IgD-negative memory B cell (primary cell): Measurements from ENCODE around the gene DENND4A. TPM values are rescaled to one million over a fixed set of nuclear protein-coding genes. Genes with fewer than 3 reads are reported as not detected.
"Not testable (repeated sequence)": the region's sequence is repeated elsewhere in the genome, so short reads cannot be mapped to it uniquely, and the experiment has no call there.

Experiments
- H3K27ac Mint-ChIP-seq, 3 donors: one replicate each; pipeline ENCODE4 v1.8.0; 2020 to 2022; ENCODE audit warnings: mild to moderate bottlenecking in 3 of 3, mixed read lengths in 3 of 3, moderate library complexity in 1 of 3
- H3K27me3 Mint-ChIP-seq: one replicate; pipeline ENCODE4 v1.8.0; 2021; ENCODE audit warnings: mixed read lengths
- H3K36me3 Mint-ChIP-seq: one replicate; pipeline ENCODE4 v1.8.0; 2020; ENCODE audit warnings: mild to moderate bottlenecking, mixed read lengths
- H3K4me1 Mint-ChIP-seq, 3 donors: one replicate each; pipeline ENCODE4 v1.8.0; 2020 to 2022; ENCODE audit warnings: mixed read lengths in 3 of 3, mild to moderate bottlenecking in 1 of 3
- H3K4me3 Mint-ChIP-seq, 4 donors: one replicate each; pipeline ENCODE4 v1.8.0; 2020 to 2022; ENCODE audit warnings: mild to moderate bottlenecking in 4 of 4, mixed read lengths in 4 of 4, moderate library complexity in 3 of 4
- H3K9me3 Mint-ChIP-seq, 3 donors: one replicate each; pipeline ENCODE4 v1.8.0; 2020 to 2021; ENCODE audit warnings: mixed read lengths in 3 of 3, mild to moderate bottlenecking in 1 of 3
- polyA plus RNA-seq: library from polyadenylated mRNA; unstranded; fragments of 300-500 nt; fragmentation: Illumina TruSeq; gene quantifications from one replicate; pipeline ENCODE4 v1.2.3, GENCODE V29; 2021

The DENND4A gene
- polyA plus RNA-seq, 1 donor from 2014 or later: 24.7 TPM

DNA sequence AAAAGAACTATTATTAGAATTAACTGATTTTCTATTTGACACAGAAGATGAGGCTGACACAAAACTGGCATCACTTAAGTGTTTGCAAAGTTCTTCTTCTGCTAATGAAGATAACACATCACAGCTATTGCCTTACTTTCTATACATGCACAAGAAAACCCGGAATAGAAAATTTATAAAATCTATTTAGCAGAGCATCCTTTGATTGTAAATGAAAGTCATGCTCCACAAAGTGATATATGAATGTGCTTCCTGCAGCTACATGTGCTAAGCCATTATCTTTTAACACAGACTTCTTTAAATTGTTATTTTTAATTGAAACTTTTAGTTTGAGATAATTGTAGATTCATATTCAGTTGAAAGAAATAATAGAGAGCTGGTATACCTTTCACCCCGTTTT lies 27.0 kb downstream of the DENND4A start:
- no peaks in the 10 kb centered on the region for H3K27me3 Mint-ChIP-seq
- peaks cover 37 to 51% (median 49%) of the 10 kb centered on the region in 3 donors for H3K4me1 Mint-ChIP-seq
- H3K36me3 Mint-ChIP-seq: peaks cover 4% of the 10 kb centered on the region
- peak overlapping the region in 1 of 3 donors; percentile 3 for H3K27ac Mint-ChIP-seq
- no peak overlapping the region for H3K4me3 Mint-ChIP-seq
- H3K9me3 Mint-ChIP-seq: no peaks in the 10 kb centered on the region

DNA sequence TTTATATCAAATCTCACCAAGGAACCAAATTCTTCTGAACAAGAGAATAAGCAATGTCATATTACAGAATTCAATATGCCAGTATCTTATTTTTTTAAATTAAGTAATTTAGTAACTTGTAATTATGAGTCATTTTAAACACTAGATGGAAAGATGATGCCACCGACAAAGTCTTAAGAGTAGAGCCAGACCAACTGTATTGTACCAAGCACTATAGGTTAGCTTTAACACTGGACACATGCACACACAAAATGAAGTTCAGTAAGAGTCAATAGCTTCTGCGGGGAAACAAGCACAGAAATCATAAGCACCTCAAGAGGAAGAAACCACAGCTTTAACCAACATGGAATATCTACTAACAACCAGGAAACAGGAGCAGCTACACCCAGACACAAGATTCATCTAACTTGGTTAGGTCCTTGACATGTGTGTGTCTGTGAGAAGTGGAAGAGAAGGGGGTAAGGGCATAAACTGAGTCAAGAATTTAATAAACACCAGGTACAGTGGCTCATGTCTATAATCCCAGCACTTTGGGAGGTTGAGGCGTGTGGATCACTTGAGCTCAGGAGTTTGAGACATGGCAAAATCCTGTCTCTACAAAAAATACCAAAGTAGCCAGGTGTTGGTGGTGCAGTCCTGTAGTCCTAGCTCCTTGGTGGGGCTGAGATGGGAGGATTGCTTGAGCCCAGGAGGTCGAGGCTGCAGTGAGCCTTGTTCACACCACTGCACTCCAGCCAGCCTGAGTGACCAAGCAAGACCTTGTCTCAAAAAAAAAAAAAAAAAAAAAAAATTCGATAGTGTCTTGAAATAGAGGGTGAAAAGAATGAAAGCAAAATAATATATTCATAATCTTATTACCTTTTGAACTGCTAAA lies 28.9 kb downstream of the DENND4A start:
- Mint-ChIP-seq H3K27ac (peak overlapping the region; percentile 32 to 90 (median 48)), H3K27me3 (no peaks in the 10 kb centered on the region), H3K9me3 (no peaks in the 10 kb centered on the region), H3K36me3 (peaks cover 4% of the 10 kb centered on the region), H3K4me3 (peak overlapping the region in 3 of 4 donors; percentile 25 to 82 (median 25)), H3K4me1 (peaks cover 34 to 43% (median 41%) of the 10 kb centered on the region in 3 donors)

DNA sequence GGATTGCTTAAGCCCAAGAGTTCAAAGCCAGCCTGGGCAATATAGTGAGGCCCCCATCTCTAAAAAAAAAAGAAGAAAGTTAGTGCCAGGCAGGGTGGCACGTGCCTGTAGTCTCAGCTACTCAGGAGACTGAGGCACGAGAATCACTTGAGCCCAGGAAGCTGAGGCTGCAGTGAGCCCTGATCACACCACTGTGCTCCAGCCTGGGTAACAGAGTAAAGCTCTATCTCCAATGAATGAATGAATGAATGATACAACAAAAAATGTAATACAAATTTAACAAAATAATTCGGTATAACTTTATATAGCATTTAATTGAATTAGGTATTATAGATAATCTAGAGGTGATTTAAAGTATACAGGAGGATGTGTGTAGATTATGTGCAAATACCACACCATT lies 29.7 kb downstream of the DENND4A start:
- Mint-ChIP-seq H3K9me3 (no peaks in the 10 kb centered on the region), H3K27me3 (no peaks in the 10 kb centered on the region), H3K36me3 (peaks cover 5% of the 10 kb centered on the region), H3K4me3 (peak overlapping the region in 1 of 4 donors; percentile 54), H3K4me1 (peaks cover 33 to 40% (median 36%) of the 10 kb centered on the region in 3 donors), H3K27ac (peak overlapping the region in 1 of 3 donors; percentile 48)

DNA sequence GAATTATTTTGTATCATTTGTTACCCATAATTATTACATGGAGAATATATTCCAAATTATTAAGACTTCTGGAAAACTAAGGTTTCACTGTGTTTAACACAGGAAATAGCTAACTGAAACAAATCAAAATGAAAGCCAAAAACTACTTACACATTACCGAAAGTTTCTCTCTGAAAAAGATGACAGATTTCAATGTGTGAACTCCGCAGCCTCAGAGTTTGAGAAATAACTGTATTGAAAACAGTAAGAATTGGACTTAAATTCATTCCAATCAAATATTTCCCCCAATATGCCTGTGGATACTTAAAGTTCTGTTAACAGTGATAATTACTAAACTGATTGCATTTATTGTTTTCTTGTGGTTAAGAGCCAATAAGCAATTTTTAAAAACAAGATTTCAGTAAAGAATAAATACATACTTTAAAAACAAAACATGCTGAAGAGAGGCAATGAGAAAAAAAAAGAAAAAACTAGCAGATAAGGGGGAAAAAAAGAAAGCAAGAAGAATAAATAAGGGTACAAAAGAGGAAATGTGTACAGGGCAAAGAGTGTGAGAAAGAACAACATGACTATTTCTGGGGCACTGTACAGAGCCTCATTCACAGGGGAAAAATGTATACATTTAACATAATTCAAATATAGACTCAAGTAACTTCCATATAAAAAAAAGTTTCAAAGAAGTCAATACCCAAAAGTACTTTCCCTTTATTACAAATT lies 30.7 kb downstream of the DENND4A start:
- peak overlapping the region in 2 of 3 donors; percentile 49 to 74 for H3K27ac Mint-ChIP-seq
- H3K4me1 Mint-ChIP-seq: peaks cover 30 to 32% (median 31%) of the 10 kb centered on the region in 3 donors
- peaks cover 2% of the 10 kb centered on the region for H3K36me3 Mint-ChIP-seq
- H3K4me3 Mint-ChIP-seq: peak overlapping the region in 3 of 4 donors; percentile 17 to 81 (median 52)
- no peaks in the 10 kb centered on the region for H3K9me3 Mint-ChIP-seq
- no peaks in the 10 kb centered on the region for H3K27me3 Mint-ChIP-seq

DNA sequence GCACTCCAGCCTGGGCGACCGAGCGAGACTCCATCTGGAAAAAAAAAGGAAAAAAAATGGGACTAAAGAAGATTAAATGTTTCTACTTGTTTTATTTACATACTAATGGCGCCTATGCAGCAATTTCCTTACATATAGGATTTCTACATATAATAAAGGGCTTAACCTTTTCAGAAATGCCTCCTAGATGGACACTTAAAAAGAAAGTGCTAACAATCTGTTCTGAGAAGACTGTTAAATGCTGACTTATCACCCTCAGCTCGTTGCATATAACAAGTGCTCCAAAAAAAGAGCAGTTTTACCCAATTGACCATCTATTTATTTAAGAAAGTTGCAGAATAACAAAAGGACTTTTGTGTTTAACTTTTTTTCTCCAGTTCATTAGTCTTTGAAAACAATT lies 32.7 kb downstream of the DENND4A start:
- Mint-ChIP-seq H3K27ac (no peak overlapping the region), H3K4me1 (peaks cover 28 to 35% (median 31%) of the 10 kb centered on the region in 3 donors), H3K4me3 (no peak overlapping the region), H3K36me3 (peaks cover 2% of the 10 kb centered on the region), H3K27me3 (no peaks in the 10 kb centered on the region), H3K9me3 (no peaks in the 10 kb centered on the region)

DNA sequence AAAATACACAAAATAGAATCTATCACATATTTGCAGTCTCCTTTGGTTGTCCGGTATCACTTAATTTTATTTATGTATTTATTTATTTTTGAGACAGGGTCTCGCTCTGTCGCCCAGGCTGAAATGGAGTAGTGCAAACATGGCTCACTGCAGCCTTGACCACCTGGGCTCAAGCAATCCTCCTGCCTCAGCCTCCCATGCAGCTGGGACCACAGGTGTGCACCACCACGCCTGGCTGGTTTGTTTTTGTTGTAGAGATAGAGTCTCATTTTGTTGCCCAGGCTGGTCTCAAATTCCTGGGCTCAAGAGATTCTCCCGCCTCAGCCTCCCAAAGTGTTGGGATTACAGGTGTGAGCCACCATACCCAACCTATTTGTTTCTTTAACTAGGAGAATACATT lies 33.9 kb downstream of the DENND4A start:
- no peaks in the 10 kb centered on the region for H3K27me3 Mint-ChIP-seq
- peaks cover 24 to 37% (median 28%) of the 10 kb centered on the region in 3 donors for H3K4me1 Mint-ChIP-seq
- peak overlapping the region in 2 of 3 donors; percentile 12 to 37 for H3K27ac Mint-ChIP-seq

DNA sequence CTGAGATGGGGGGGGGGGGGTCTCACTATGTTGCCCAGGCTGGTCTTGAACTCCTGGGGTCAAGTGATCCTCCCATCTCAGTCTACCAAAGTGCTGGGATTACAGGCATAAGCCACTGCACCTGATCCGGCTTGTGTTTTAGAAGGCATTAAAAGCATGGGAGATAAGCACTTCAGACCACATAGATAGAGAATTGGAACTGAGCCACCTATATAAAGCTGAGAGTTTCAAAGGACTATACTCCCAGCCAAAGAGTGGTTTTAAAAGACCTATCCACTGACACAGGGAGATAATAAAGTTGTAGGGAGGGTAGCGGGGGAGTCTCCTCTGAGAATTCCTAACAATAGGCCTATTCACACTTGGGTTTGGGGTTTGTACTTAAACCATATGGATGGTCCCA lies 34.8 kb downstream of the DENND4A start:
- H3K4me1 Mint-ChIP-seq: peaks cover 22 to 32% (median 23%) of the 10 kb centered on the region in 3 donors
- no peaks in the 10 kb centered on the region for H3K9me3 Mint-ChIP-seq
- H3K4me3 Mint-ChIP-seq: no peak overlapping the region
- peaks cover 2% of the 10 kb centered on the region for H3K36me3 Mint-ChIP-seq
- no peaks in the 10 kb centered on the region for H3K27me3 Mint-ChIP-seq
- H3K27ac Mint-ChIP-seq: peak overlapping the region in 2 of 3 donors; percentile 12 to 37

More for the DNA sequence above, 33.9 kb downstream of the DENND4A start:
- Mint-ChIP-seq H3K9me3 (no peaks in the 10 kb centered on the region), H3K4me3 (no peak overlapping the region), H3K36me3 (peaks cover 2% of the 10 kb centered on the region)

DNA sequence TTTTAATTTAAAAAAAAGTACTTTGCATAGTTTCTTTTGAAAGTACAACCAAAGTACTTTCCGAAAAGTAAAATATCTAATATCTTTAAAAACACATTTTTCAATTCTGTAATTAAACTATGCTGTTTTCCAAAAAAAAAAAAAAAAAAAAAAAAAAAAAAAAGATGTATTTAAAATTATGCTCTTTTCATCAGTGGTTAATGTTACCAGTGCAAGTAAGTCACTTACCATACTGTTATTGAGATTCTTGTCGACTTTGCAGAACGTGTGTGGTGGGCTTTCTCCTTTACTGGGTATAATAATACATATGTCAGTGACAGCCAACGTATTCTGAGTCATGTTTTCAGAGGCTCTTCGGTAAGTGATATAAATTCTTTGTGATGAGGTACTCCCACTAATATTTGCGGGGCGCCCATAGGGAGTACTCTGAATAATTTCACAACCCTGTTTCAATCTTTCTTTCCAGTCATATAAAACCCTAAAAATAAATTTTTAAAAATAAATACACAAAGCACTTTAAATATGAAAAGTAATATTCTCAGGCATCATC lies 39.9 kb downstream of the DENND4A start:
- Mint-ChIP-seq H3K27me3 (no peaks in the 10 kb centered on the region), H3K36me3 (peaks cover 11% of the 10 kb centered on the region), H3K4me3 (no peak overlapping the region), H3K4me1 (peaks cover 17 to 31% (median 25%) of the 10 kb centered on the region in 3 donors), H3K27ac (peak overlapping the region in 1 of 3 donors; percentile 35), H3K9me3 (no peaks in the 10 kb centered on the region)

DNA sequence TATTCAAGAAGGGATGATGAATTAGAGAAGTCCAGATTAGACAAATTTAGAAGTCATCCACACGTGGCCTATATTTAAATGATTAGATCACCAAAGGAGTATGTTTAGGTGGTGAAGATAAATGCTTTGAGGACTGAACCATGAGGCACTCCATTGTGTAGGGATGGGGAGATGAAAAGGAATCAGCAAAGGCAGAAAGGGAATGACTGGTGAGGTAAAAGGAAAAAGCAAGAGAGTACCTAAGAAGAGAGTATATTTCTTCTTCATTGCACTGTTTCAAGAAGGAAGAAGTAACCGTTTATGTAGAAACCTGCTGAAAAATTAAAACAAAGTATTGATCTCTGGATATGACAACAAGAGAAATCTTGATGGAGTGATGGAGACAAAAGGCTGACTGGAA lies 40.7 kb downstream of the DENND4A start:
- Mint-ChIP-seq H3K4me1 (peaks cover 17 to 28% (median 22%) of the 10 kb centered on the region in 3 donors), H3K36me3 (peaks cover 11% of the 10 kb centered on the region), H3K27me3 (no peaks in the 10 kb centered on the region), H3K9me3 (no peaks in the 10 kb centered on the region), H3K27ac (peak overlapping the region; percentile 4 to 35 (median 6)), H3K4me3 (peak overlapping the region in 2 of 4 donors; percentile 15 to 75)

DNA sequence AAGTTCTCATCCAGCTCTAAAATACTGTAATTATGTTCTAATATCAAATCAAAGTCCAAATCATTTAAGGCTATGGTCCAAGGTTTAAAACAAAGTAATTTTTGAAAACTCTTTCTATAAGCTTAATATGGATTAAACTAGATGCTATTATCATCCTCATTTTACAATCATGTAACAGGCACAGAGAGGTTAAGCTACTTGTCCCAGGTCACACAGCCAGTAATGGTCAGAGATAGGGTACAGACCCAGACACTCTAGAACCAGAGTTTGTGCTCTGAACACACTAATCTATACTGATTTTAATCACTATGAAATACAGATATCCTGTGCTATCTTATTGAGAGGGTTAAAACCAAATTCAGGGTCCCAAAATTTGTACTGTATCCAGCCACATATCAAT lies 44.8 kb downstream of the DENND4A start:
- no peak overlapping the region for H3K4me3 Mint-ChIP-seq
- H3K36me3 Mint-ChIP-seq: peaks cover 12% of the 10 kb centered on the region
- peak overlapping the region; percentile 39 to 67 (median 46) for H3K27ac Mint-ChIP-seq
- peaks cover 10 to 26% (median 12%) of the 10 kb centered on the region in 3 donors for H3K4me1 Mint-ChIP-seq
- H3K9me3 Mint-ChIP-seq: no peaks in the 10 kb centered on the region
- H3K27me3 Mint-ChIP-seq: no peaks in the 10 kb centered on the region

DNA sequence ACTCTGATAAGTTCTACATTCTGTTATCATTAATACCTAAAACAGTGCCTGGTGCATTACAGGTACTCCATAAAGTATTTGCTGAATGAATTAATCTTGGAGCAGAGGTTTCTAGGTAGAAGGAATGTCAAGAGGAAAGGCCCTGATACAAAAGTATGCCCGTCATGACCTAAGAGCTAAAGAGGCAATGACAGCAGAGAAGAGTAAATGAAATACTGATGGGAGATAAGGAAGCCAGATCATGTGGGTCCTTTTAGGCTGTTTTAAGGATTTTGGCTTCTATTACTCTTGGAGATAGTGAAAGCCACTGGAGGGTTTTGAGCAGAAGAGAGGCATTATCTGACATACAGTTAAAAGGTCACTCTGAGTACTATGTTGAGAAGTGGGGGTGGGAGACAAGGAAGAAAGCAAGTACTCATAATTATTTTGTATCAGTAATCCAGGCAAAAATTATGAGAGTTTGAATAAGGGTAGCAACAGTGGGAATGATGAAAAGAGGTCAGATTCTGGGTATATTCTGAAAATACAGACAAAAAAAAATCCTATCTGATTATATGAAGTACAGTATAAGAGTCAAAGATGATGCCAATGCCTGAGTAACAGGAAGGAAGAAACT lies 48.3 kb downstream of the DENND4A start:
- Mint-ChIP-seq H3K27me3 (no peaks in the 10 kb centered on the region), H3K36me3 (peaks cover 3% of the 10 kb centered on the region), H3K9me3 (no peaks in the 10 kb centered on the region), H3K4me1 (peaks cover 0 to 13% (median 0%) of the 10 kb centered on the region in 3 donors), H3K4me3 (no peak overlapping the region), H3K27ac (peak overlapping the region; percentile 1 to 83 (median 77))

DNA sequence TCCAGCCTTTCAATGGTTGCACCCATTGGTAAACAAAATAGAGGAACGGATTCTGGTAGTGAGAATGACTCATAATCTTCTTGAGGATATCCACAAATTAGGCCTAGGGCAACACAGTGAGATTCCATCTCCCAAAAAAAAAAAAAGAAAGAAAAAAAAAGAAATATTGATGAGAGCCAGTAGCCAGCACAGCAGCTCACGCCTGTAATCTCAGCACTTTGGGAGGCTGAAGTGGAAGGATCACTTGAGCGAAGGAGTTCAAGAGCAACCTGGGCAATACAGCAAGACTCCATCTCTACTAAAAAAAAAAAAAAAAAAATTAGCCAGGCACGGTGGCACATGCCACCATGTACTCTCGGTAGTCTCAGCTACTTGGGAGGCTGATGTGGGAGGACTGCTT lies 51.9 kb downstream of the DENND4A start:
- H3K4me1 Mint-ChIP-seq: peaks cover 0 to 13% (median 2%) of the 10 kb centered on the region in 3 donors
- H3K9me3 Mint-ChIP-seq: no peaks in the 10 kb centered on the region
- H3K4me3 Mint-ChIP-seq: no peak overlapping the region

DNA sequence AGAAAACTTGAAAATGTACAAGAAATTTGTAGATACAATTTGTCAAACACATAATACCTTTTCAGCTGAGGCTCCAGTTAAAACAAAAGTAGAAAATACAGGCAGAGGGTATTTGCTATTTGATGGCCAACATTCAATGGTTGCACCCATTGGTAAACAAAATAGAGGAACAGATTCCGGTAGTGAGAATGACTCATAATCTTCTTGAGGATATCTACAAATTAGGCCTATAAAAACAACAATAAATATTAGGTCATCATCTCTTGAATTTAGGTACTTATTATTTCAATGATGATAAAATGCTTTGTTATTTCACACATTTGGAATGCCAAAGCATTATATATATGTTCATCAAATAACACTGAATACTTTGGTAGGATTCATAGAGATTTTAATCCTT lies 53.4 kb downstream of the DENND4A start:
- no peaks in the 10 kb centered on the region for H3K36me3 Mint-ChIP-seq
- peak overlapping the region in 2 of 3 donors; percentile 47 to 64 for H3K27ac Mint-ChIP-seq
- no peak overlapping the region for H3K4me3 Mint-ChIP-seq

More for the DNA sequence above, 51.9 kb downstream of the DENND4A start:
- Mint-ChIP-seq H3K27me3 (no peaks in the 10 kb centered on the region), H3K27ac (peak overlapping the region in 1 of 3 donors; percentile 59), H3K36me3 (peaks cover 2% of the 10 kb centered on the region)

DNA sequence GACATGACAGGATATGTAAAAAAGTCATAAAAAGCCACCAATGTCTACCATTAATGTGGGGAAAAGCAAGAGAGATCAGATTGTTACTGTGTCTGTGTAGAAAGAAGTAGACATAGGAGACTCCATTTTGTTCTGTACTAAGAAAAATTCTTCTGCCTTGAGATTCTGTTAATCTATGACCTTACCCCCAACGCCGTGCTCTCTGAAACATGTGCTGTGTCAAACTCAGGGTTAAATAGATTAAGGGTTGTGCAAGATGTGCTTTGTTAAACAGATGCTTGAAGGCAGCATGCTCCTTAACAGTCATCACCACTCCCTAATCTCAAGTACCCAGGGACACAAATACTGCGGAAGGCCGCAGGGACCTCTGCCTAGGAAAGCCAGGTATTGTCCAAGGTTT lies 58.5 kb downstream of the DENND4A start:
- H3K4me3 Mint-ChIP-seq, H3K9me3 Mint-ChIP-seq, H3K27ac Mint-ChIP-seq, H3K4me1 Mint-ChIP-seq, H3K27me3 Mint-ChIP-seq, H3K36me3 Mint-ChIP-seq: not testable (repeated sequence)

More for the DNA sequence above, 53.4 kb downstream of the DENND4A start:
- Mint-ChIP-seq H3K27me3 (no peaks in the 10 kb centered on the region), H3K9me3 (no peaks in the 10 kb centered on the region), H3K4me1 (peaks cover 0 to 7% (median 2%) of the 10 kb centered on the region in 3 donors)
